ENCODE results near the gene ESRRA. TPM values are rescaled to one million over a fixed set of nuclear protein-coding genes. Genes with fewer than 3 reads are reported as not detected.

Gene ESRRA
- total RNA-seq, 1 experiment from 2014 or later = 66.9 TPM

- POLR2A ChIA-PET = no interaction called here
- no TSS peak for BruUV-seq (replicated peaks)
Measured at GRCh38 chr11:64312947-64313346, 7.6 kb downstream of the ESRRA start.

GRCh38 chr11:64313491-64314145, 8.3 kb downstream of the ESRRA start:
- Histone ChIP-seq H3K4me3 (ENCODE audit: low read depth, low read length) (no peak overlapping the region), H3K4me1 (peaks cover 13% of the 10 kb centered on the region), H3K9me3 (no peaks in the 10 kb centered on the region), H3K27me3 (replicated peaks; ENCODE audit: control insufficient read depth, insufficient read depth, low read length) (no peaks in the 10 kb centered on the region), H3K36me3 (ENCODE audit: control insufficient read depth, insufficient read depth, low read length) (peaks cover 4% of the 10 kb centered on the region; the same call in 1 of the 2 replicates)
- CTCF ChIA-PET = interaction anchor here (0.7 kb wide), 1 partner anchor 41 kb away, joined by 3 read pairs; no protein-coding TSS in a partner anchor
- no peak for DNase-seq
- POLR2A ChIA-PET = no interaction called here
- Mint-ChIP-seq H3K4me3 (ENCODE audit: unreplicated experiment) (no peak overlapping the region), H3K9me3 (ENCODE audit: unreplicated experiment) (no peaks in the 10 kb centered on the region), H3K27ac (ENCODE audit: unreplicated experiment) (peak overlapping the region; percentile 33), H3K4me1 (ENCODE audit: low read depth, unreplicated experiment) (peaks cover 16% of the 10 kb centered on the region), H3K36me3 (ENCODE audit: insufficient read depth, unreplicated experiment) (peaks cover 69% of the 10 kb centered on the region), H3K27me3 (ENCODE audit: insufficient read depth, unreplicated experiment) (no peaks in the 10 kb centered on the region)
- BruUV-seq (replicated peaks) = no TSS peak
- TF ChIP-seq CTCF (IDR thresholded peaks at IDR 0.05; ENCODE audit: insufficient read depth in 1 of 2, low read depth in 1 of 2, low read length in 1 of 2, severe bottlenecking in 1 of 2, unreplicated experiment in 1 of 2) = no peak
- intact Hi-C loops (cut with micrococcal nuclease; ENCODE audit: unreplicated experiment) = no loop called here

More at GRCh38 chr11:64312947-64313346, 7.6 kb downstream of the ESRRA start:
- Histone ChIP-seq H3K27me3 (replicated peaks; ENCODE audit: control insufficient read depth, insufficient read depth, low read length) (no peaks in the 10 kb centered on the region), H3K4me3 (ENCODE audit: low read depth, low read length) (no peak overlapping the region), H3K36me3 (ENCODE audit: control insufficient read depth, insufficient read depth, low read length) (peaks cover 4% of the 10 kb centered on the region; the same call in 1 of the 2 replicates), H3K9me3 (no peaks in the 10 kb centered on the region), H3K4me1 (peaks cover 16% of the 10 kb centered on the region)
- intact Hi-C loops (cut with micrococcal nuclease; ENCODE audit: unreplicated experiment) = no loop called here
- H3K36me3 Mint-ChIP-seq (ENCODE audit: insufficient read depth, unreplicated experiment) = peaks cover 70% of the 10 kb centered on the region
- DNase-seq = no peak
- H3K27ac Mint-ChIP-seq (ENCODE audit: unreplicated experiment) = peak overlapping the region; percentile 33
- CTCF ChIA-PET = interaction anchor here (1.3 kb wide), 1 partner anchor 47 kb away, joined by 3 read pairs; no protein-coding TSS in a partner anchor
- no peaks in the 10 kb centered on the region for H3K9me3 Mint-ChIP-seq (ENCODE audit: unreplicated experiment)
- peaks cover 16% of the 10 kb centered on the region for H3K4me1 Mint-ChIP-seq (ENCODE audit: low read depth, unreplicated experiment)
- H3K4me3 Mint-ChIP-seq (ENCODE audit: unreplicated experiment) = no peak overlapping the region
- H3K27me3 Mint-ChIP-seq (ENCODE audit: insufficient read depth, unreplicated experiment) = no peaks in the 10 kb centered on the region
- TF ChIP-seq CTCF (IDR thresholded peaks at IDR 0.05; ENCODE audit: insufficient read depth in 1 of 2, low read depth in 1 of 2, low read length in 1 of 2, severe bottlenecking in 1 of 2, unreplicated experiment in 1 of 2) = no peak

- DNase-seq = no peak
- H3K4me1 Mint-ChIP-seq (ENCODE audit: low read depth, unreplicated experiment) = peaks cover 22% of the 10 kb centered on the region
- CTCF ChIA-PET = interaction anchor here (0.7 kb wide), 2 partner anchors 9 to 41 kb away, joined by 3 read pairs; partner anchors contain the start of gene ESRRA
- POLR2A ChIA-PET = no interaction called here
- Histone ChIP-seq H3K4me1 (peaks cover 18% of the 10 kb centered on the region), H3K36me3 (ENCODE audit: control insufficient read depth, insufficient read depth, low read length) (peaks cover 4% of the 10 kb centered on the region; the same call in 1 of the 2 replicates), H3K27me3 (replicated peaks; ENCODE audit: control insufficient read depth, insufficient read depth, low read length) (no peaks in the 10 kb centered on the region), H3K4me3 (ENCODE audit: low read depth, low read length) (no peak overlapping the region), H3K9me3 (no peaks in the 10 kb centered on the region)
- H3K27me3 Mint-ChIP-seq (ENCODE audit: insufficient read depth, unreplicated experiment) = no peaks in the 10 kb centered on the region
- BruUV-seq (replicated peaks) = no TSS peak
- H3K36me3 Mint-ChIP-seq (ENCODE audit: insufficient read depth, unreplicated experiment) = peaks cover 76% of the 10 kb centered on the region
- intact Hi-C loops (cut with micrococcal nuclease; ENCODE audit: unreplicated experiment) = no loop called here
- TF ChIP-seq CTCF (IDR thresholded peaks at IDR 0.05; ENCODE audit: insufficient read depth in 1 of 2, low read depth in 1 of 2, low read length in 1 of 2, severe bottlenecking in 1 of 2, unreplicated experiment in 1 of 2) = no peak
- H3K27ac Mint-ChIP-seq (ENCODE audit: unreplicated experiment) = no peak overlapping the region
- no peaks in the 10 kb centered on the region for H3K9me3 Mint-ChIP-seq (ENCODE audit: unreplicated experiment)
- H3K4me3 Mint-ChIP-seq (ENCODE audit: unreplicated experiment) = no peak overlapping the region
Measured at GRCh38 chr11:64314146-64314804, 9.0 kb downstream of the ESRRA start.
